Muscle layer of colon (tissue), 2 donors: ENCODE results near the gene GFM2.
"Not testable (repeated sequence)": the region's sequence is repeated elsewhere in the genome, so short reads cannot be mapped to it uniquely, and the experiment has no call there.

ENCODE experiments used
- H3K27ac ChIP-seq: one replicate; pipeline ENCODE4 v1.7.0; 2013; ENCODE audit warnings: low read depth, mild to moderate bottlenecking, low read length, moderate library complexity
- H3K27me3 ChIP-seq, 2 donors: one replicate each; pipeline ENCODE4 v1.7.0; 2013; ENCODE audit warnings: low read length in 2 of 2, mild to moderate bottlenecking in 2 of 2; ENCODE audit not compliant: insufficient read depth in 2 of 2, control insufficient read depth in 1 of 2
- H3K36me3 ChIP-seq: one replicate; pipeline ENCODE4 v1.7.0; 2013; ENCODE audit warnings: mild to moderate bottlenecking, low read length; ENCODE audit not compliant: insufficient read depth
- H3K4me1 ChIP-seq: one replicate; pipeline ENCODE4 v1.7.0; 2013; ENCODE audit warnings: mild to moderate bottlenecking, low read length; ENCODE audit not compliant: insufficient read depth
- H3K4me3 ChIP-seq, 2 donors: one replicate each; pipeline ENCODE4 v1.7.0; 2013; ENCODE audit warnings: low read length in 2 of 2, low read depth in 1 of 2, mild to moderate bottlenecking in 1 of 2, moderate library complexity in 1 of 2
- H3K9ac ChIP-seq: one replicate; pipeline ENCODE4 v1.7.0; 2013; ENCODE audit warnings: low read length
- H3K9me3 ChIP-seq: one replicate; pipeline ENCODE4 v1.7.0; 2013; ENCODE audit warnings: mild to moderate bottlenecking, low read length
- donor health status: abdominal sarcoma.
- donor health status: Adenocarcinoma of cecum.

The GFM2 gene

GRCh38 chr5:74766849-74767578, at the start of gene GFM2, which contains the start of gene NSA2:
Gene GFM2 (minus strand): TSS chr5:74767117. CDS start chr5:74763742, 3,375 bp downstream.
Gene NSA2 (plus strand): TSS chr5:74767249. CDS start chr5:74767361, 112 bp downstream.
- Histone ChIP-seq H3K4me3 (peak within 1 kb of the TSS; percentile 96 to 99), H3K9me3 (no peaks in the 10 kb centered on the region), H3K9ac (peak within 1 kb of the TSS; percentile 82), H3K27ac (peak within 1 kb of the TSS; percentile 90), H3K4me1 (peaks cover 26% of the 10 kb centered on the region), H3K27me3 (no peaks in the 10 kb centered on the region), H3K36me3 (peaks cover 8% of the 10 kb centered on the region)

GRCh38 chr5:74810915-74811314, 44.0 kb upstream of the GFM2 start:
- Histone ChIP-seq H3K9me3 (no peaks in the 10 kb centered on the region), H3K27ac (no peak overlapping the region), H3K27me3 (no peaks in the 10 kb centered on the region), H3K4me1 (no peaks in the 10 kb centered on the region), H3K9ac (no peak overlapping the region), H3K36me3 (no peaks in the 10 kb centered on the region), H3K4me3 (no peak overlapping the region)

- no peak overlapping the region for H3K9ac ChIP-seq
- no peaks in the 10 kb centered on the region for H3K27me3 ChIP-seq
- no peak overlapping the region for H3K4me3 ChIP-seq
- no peaks in the 10 kb centered on the region for H3K9me3 ChIP-seq
- H3K27ac ChIP-seq = no peak overlapping the region
- no peaks in the 10 kb centered on the region for H3K36me3 ChIP-seq
- H3K4me1 ChIP-seq = no peaks in the 10 kb centered on the region
These were observed 35.0 kb upstream of the GFM2 start for GRCh38 chr5:74801941-74802340.

GRCh38 chr5:74801197-74801596, 34.3 kb upstream of the GFM2 start:
- Histone ChIP-seq H3K4me1 (no peaks in the 10 kb centered on the region), H3K36me3 (no peaks in the 10 kb centered on the region), H3K9ac (no peak overlapping the region), H3K9me3 (no peaks in the 10 kb centered on the region), H3K27me3 (no peaks in the 10 kb centered on the region), H3K4me3 (no peak overlapping the region), H3K27ac (no peak overlapping the region)

GRCh38 chr5:74798977-74799911, 32.3 kb upstream of the GFM2 start:
- no peak overlapping the region for H3K27ac ChIP-seq
- no peak overlapping the region for H3K4me3 ChIP-seq
- H3K27me3 ChIP-seq = no peaks in the 10 kb centered on the region
- no peaks in the 10 kb centered on the region for H3K36me3 ChIP-seq
- H3K9me3 ChIP-seq = no peaks in the 10 kb centered on the region
- no peak overlapping the region for H3K9ac ChIP-seq
- H3K4me1 ChIP-seq = no peaks in the 10 kb centered on the region

GRCh38 chr5:74791669-74792068, 24.8 kb upstream of the GFM2 start:
- not testable (repeated sequence) for H3K27ac ChIP-seq, H3K4me3 ChIP-seq, H3K27me3 ChIP-seq, H3K9me3 ChIP-seq, H3K9ac ChIP-seq, H3K4me1 ChIP-seq, H3K36me3 ChIP-seq

- Histone ChIP-seq H3K36me3 (no peaks in the 10 kb centered on the region), H3K27me3 (no peaks in the 10 kb centered on the region), H3K9me3 (no peaks in the 10 kb centered on the region), H3K9ac (no peak overlapping the region), H3K27ac (no peak overlapping the region), H3K4me1 (no peaks in the 10 kb centered on the region), H3K4me3 (no peak overlapping the region)
These were observed 20.5 kb upstream of the GFM2 start for GRCh38 chr5:74787424-74787823.

- Histone ChIP-seq H3K9ac (no peak overlapping the region), H3K4me3 (no peak overlapping the region), H3K27me3 (no peaks in the 10 kb centered on the region), H3K4me1 (no peaks in the 10 kb centered on the region), H3K9me3 (no peaks in the 10 kb centered on the region), H3K36me3 (no peaks in the 10 kb centered on the region), H3K27ac (no peak overlapping the region)
These were observed 19.9 kb upstream of the GFM2 start for GRCh38 chr5:74786851-74787250.

- Histone ChIP-seq H3K9ac (no peak overlapping the region), H3K27ac (no peak overlapping the region), H3K27me3 (no peaks in the 10 kb centered on the region), H3K4me3 (no peak overlapping the region), H3K9me3 (no peaks in the 10 kb centered on the region), H3K36me3 (peaks cover 17% of the 10 kb centered on the region), H3K4me1 (no peaks in the 10 kb centered on the region)
These were observed 11.7 kb upstream of the GFM2 start for GRCh38 chr5:74778609-74779008.

GRCh38 chr5:74772359-74772758, 5.4 kb upstream of the GFM2 start:
- Histone ChIP-seq H3K36me3 (peaks cover 27% of the 10 kb centered on the region), H3K4me3 (no peak overlapping the region), H3K9me3 (no peaks in the 10 kb centered on the region), H3K4me1 (peaks cover 11% of the 10 kb centered on the region), H3K9ac (no peak overlapping the region), H3K27me3 (no peaks in the 10 kb centered on the region), H3K27ac (no peak overlapping the region)

- Histone ChIP-seq H3K4me1 (peaks cover 26% of the 10 kb centered on the region), H3K36me3 (peaks cover 12% of the 10 kb centered on the region), H3K9me3 (no peaks in the 10 kb centered on the region), H3K4me3 (peak overlapping the region; percentile 96 to 99), H3K27me3 (no peaks in the 10 kb centered on the region), H3K27ac (peak overlapping the region; percentile 90), H3K9ac (peak overlapping the region; percentile 69)
These were observed 629 bp upstream of the GFM2 start for GRCh38 chr5:74767579-74767913.
